Measurements from ENCODE around the gene HADHA. TPM values are rescaled to one million over a fixed set of nuclear protein-coding genes. Genes with fewer than 3 reads are reported as not detected.

Gene HADHA
- total RNA-seq, 1 experiment from 2014 or later: 112 TPM

- Mint-ChIP-seq H3K9me3 (no peaks in the 10 kb centered on the region), H3K4me1 (peaks cover 29 to 32% of the 10 kb centered on the region in 2 experiments), H3K36me3 (ENCODE audit: insufficient read depth in 1 of 3, low read depth in 3 of 3) (no peaks in the 10 kb centered on the region), H3K4me3 (peak overlapping the region; percentile 96 to 98), H3K27me3 (ENCODE audit: low read depth) (no peaks in the 10 kb centered on the region), H3K27ac (peak overlapping the region; percentile 99 to 100 (median 100); a peak in 6 of 7 replicates)
- H3T11ph ChIP-seq (ENCODE audit: low read length): no peak overlapping the region
- no peak overlapping the region for H2BK120ac ChIP-seq (ENCODE audit: low read depth, low read length, poor library complexity, severe bottlenecking)
- no peak overlapping the region for H2BK15ac ChIP-seq (ENCODE audit: low read depth, low read length)
- no peak overlapping the region for H3K4ac ChIP-seq (ENCODE audit: low read depth, low read length)
- WGBS (ENCODE audit: extremely low coverage, insufficient read length, low lambda C conversion rate): no CpG with 5 or more reads among the region's 21 CpGs
- H3K18ac ChIP-seq (ENCODE audit: insufficient read length, low read depth, low read length): no peak overlapping the region
- H4K20me1 ChIP-seq (ENCODE audit: control insufficient read depth, insufficient read depth, insufficient read length): peaks cover 2% of the 10 kb centered on the region
- peaks cover 18% of the 10 kb centered on the region for H3K23me2 ChIP-seq (ENCODE audit: insufficient read length, low read depth, low read length, poor library complexity, severe bottlenecking)
- H3K56ac ChIP-seq (ENCODE audit: insufficient read length, low read depth, low read length): no peak overlapping the region
- H3K23ac ChIP-seq (ENCODE audit: insufficient read length, low read depth, low read length): no peak overlapping the region
- H3K27me3 ChIP-seq (ENCODE audit: insufficient read depth, low read length): no peaks in the 10 kb centered on the region
- no peak overlapping the region for H2BK20ac ChIP-seq (ENCODE audit: low read depth, low read length, poor library complexity, severe bottlenecking)
- peak overlapping the region; percentile 87 for H3K4me2 ChIP-seq (ENCODE audit: insufficient read depth, insufficient read length, low read length)
- no peaks in the 10 kb centered on the region for H3K9me3 ChIP-seq (ENCODE audit: control insufficient read depth, low read depth, low read length)
- no peak overlapping the region for H2BK5ac ChIP-seq (ENCODE audit: insufficient read length, low read length)
- no peak overlapping the region for H2AFZ ChIP-seq (ENCODE audit: low read length)
- H3K79me1 ChIP-seq (ENCODE audit: insufficient read depth, low read depth, low read length, poor library complexity, severe bottlenecking): peaks cover 5% of the 10 kb centered on the region
- no peak overlapping the region for H4K5ac ChIP-seq (ENCODE audit: insufficient read length, low read depth, low read length)
- H3K79me2 ChIP-seq (ENCODE audit: insufficient read depth, low read length): peaks cover 16% of the 10 kb centered on the region; the same call in 1 of the 2 replicates
- H3K14ac ChIP-seq (ENCODE audit: insufficient read depth, low read length): no peak overlapping the region
- peak overlapping the region; percentile 37 for H3K9ac ChIP-seq (ENCODE audit: extremely low read depth, insufficient read length, low read length)
- no peak overlapping the region for H4K8ac ChIP-seq (replicated peaks; ENCODE audit: insufficient read length, low read depth, low read length)
- no peak overlapping the region for H4K91ac ChIP-seq (ENCODE audit: insufficient read length, low read depth, low read length)
- H3K4me1 ChIP-seq (ENCODE audit: insufficient read depth, low read length): no peaks in the 10 kb centered on the region
- no peak for DNase-seq
- no peak overlapping the region for H2AK5ac ChIP-seq (ENCODE audit: insufficient read length, low read length)
- no peak overlapping the region for H2BK12ac ChIP-seq (ENCODE audit: insufficient read length, low read depth, low read length)
- TF ChIP-seq CTCF (conservative IDR thresholded peaks at IDR 0.05): no peak
- no peak overlapping the region for H3K27ac ChIP-seq (ENCODE audit: insufficient read length, low read depth, low read length)
Measured at GRCh38 chr2:26245231-26245732, 850 bp upstream of the HADHA start.

Data from H9 (cell line).